ENCODE measurements around the gene MYBPC3. TPM values are rescaled to one million over a fixed set of nuclear protein-coding genes. Genes with fewer than 3 reads are reported as not detected.
"Not testable (repeated sequence)": the region's sequence is repeated elsewhere in the genome, so short reads cannot be mapped to it uniquely, and the experiment has no call there.

The MYBPC3 gene
- total RNA-seq, 2 donors from 2014 or later = not detected

DNA sequence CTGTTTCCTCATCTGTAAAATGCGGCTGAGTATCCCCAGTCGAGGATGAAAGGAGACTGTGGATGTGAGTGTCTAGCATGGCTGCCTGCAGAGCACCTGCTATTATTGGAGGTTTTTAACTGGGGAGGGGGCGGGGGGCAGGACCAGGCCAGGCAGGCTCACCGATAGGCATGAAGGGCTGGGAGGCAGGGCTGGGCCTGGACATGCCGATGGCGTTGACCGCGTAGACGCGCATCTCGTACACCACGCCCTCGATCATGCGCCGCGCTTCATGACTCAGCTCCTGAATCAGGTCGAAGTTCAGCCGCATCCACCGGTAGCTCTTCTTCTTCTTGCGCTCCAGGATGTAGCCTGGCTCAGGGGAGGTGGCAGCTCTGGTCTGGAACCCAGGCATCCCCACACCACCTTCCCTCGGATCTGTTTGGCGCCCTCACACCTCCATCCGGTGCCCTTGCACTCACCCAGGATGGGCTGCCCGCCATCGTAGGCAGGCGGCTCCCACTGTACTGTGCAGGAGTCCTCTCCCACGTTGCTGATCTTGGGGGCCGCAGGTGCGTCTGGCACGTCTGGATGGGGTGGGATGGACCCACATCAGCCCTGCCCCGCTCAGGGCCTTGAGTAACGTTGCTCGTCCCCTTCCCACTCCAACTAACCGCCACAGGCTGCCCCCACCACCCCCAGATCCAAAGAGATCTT lies 15.1 kb downstream of the MYBPC3 start:
- DNase-seq (ENCODE audit: low spot score) = no peak
- no peaks in the 10 kb centered on the region for H3K36me3 ChIP-seq

GRCh38 chr11:47336595-47336994 lies 15.9 kb downstream of the MYBPC3 start:
- DNase-seq (ENCODE audit: low spot score) (no peak), ATAC-seq (ENCODE audit: insufficient number of reproducible peaks, low FRiP score, low read depth) (no peak)
- no peaks in the 10 kb centered on the region for H3K27me3 ChIP-seq (replicated peaks; ENCODE audit: insufficient read depth)
- H3K4me3 ChIP-seq = no peak overlapping the region
- no peaks in the 10 kb centered on the region for H3K4me1 ChIP-seq (ENCODE audit: control insufficient read depth in 1 of 2, low read depth in 2 of 2)
- H3K9me3 ChIP-seq = no peaks in the 10 kb centered on the region
- no peak overlapping the region for H3K27ac ChIP-seq
- no peaks in the 10 kb centered on the region for H3K36me3 ChIP-seq
- no peak for TF ChIP-seq CTCF (IDR thresholded peaks at IDR 0.05)

More for the DNA sequence above, 15.1 kb downstream of the MYBPC3 start:
- Histone ChIP-seq H3K9me3 (no peaks in the 10 kb centered on the region), H3K27me3 (replicated peaks; ENCODE audit: insufficient read depth) (no peaks in the 10 kb centered on the region), H3K4me1 (ENCODE audit: control insufficient read depth in 1 of 2, low read depth in 2 of 2) (no peaks in the 10 kb centered on the region), H3K27ac (no peak overlapping the region), H3K4me3 (no peak overlapping the region)
- ATAC-seq (ENCODE audit: insufficient number of reproducible peaks, low FRiP score, low read depth) = no peak
- no peak for TF ChIP-seq CTCF (IDR thresholded peaks at IDR 0.05)

- H3K4me1 ChIP-seq (ENCODE audit: control insufficient read depth in 1 of 2, low read depth in 2 of 2) = no peaks in the 10 kb centered on the region
- no peak overlapping the region for H3K27ac ChIP-seq
- DNase-seq (ENCODE audit: low spot score) (no peak), ATAC-seq (ENCODE audit: insufficient number of reproducible peaks, low FRiP score, low read depth) (no peak)
- no peaks in the 10 kb centered on the region for H3K36me3 ChIP-seq
- no peak overlapping the region for H3K4me3 ChIP-seq
- no peaks in the 10 kb centered on the region for H3K27me3 ChIP-seq (replicated peaks; ENCODE audit: insufficient read depth)
- H3K9me3 ChIP-seq = no peaks in the 10 kb centered on the region
- TF ChIP-seq CTCF (IDR thresholded peaks at IDR 0.05) = no peak
Measured at GRCh38 chr11:47335733-47336132, 16.8 kb downstream of the MYBPC3 start.

GRCh38 chr11:47334699-47335411 lies 17.6 kb downstream of the MYBPC3 start:
- DNase-seq (ENCODE audit: low spot score); ATAC-seq (ENCODE audit: insufficient number of reproducible peaks, low FRiP score, low read depth); H3K27me3 ChIP-seq (replicated peaks; ENCODE audit: insufficient read depth); H3K36me3 ChIP-seq; H3K4me1 ChIP-seq (ENCODE audit: control insufficient read depth in 1 of 2, low read depth in 2 of 2); H3K27ac ChIP-seq; H3K9me3 ChIP-seq; H3K4me3 ChIP-seq: not testable (repeated sequence)

- Histone ChIP-seq H3K4me3 (no peak overlapping the region), H3K9me3 (no peaks in the 10 kb centered on the region), H3K36me3 (no peaks in the 10 kb centered on the region), H3K27me3 (replicated peaks; ENCODE audit: insufficient read depth) (no peaks in the 10 kb centered on the region), H3K27ac (no peak overlapping the region), H3K4me1 (ENCODE audit: control insufficient read depth in 1 of 2, low read depth in 2 of 2) (peaks cover 0 to 8% of the 10 kb centered on the region in 2 donors)
- no peak for DNase-seq (ENCODE audit: low spot score)
- ATAC-seq (ENCODE audit: insufficient number of reproducible peaks, low FRiP score, low read depth) = no peak
- TF ChIP-seq CTCF (IDR thresholded peaks at IDR 0.05) = no peak
Measured at GRCh38 chr11:47333886-47334443, 18.5 kb downstream of the MYBPC3 start.
